ENCODE data around the gene XCR1.
"Not testable (repeated sequence)": the region's sequence is repeated elsewhere in the genome, so short reads cannot be mapped to it uniquely, and the experiment has no call there.

The XCR1 gene

DNA sequence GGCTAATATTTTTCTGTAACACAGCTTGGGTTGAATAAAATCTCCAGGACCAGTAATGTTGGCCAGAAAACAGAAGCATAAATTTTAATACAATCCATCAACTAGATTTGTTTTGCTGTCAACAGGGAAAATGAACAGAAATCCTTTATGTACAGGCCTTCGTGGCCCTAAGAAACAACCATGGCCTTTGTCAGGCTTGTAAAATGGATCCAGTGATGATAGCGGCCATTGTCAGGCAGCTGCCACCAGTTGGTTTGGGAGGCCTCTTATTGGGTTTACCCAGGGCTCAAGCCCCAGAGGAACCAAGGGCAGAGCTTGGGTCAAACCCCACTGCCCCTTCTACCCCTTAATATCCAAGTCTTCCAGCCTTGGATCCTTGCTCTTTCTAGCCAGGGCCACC lies 26.1 kb downstream of the XCR1 start:
- no peak for DNase-seq

GRCh38 chr3:45997942-45998341 lies 29.3 kb downstream of the XCR1 start:
- no peak for DNase-seq

DNA sequence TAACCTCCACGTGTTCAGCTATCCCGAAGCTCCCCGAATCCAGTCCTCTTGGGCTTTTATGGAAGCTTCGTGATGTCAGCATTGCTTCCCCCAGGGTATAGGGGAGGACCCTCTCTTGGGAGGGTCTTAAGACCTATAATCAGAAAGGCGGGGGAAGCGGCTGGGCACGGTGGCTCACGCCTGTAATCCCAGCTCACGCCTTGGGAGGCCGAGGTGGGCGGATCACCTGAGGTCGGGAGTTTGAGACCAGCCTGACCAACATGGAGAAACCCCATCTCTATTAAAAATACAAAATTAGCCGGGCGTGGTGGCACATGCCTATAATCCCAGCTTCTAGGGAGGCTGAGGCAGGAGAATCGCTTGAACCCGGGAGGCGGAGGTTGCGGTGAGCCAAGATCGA lies 29.8 kb downstream of the XCR1 start:
- not testable (repeated sequence) for DNase-seq

DNA sequence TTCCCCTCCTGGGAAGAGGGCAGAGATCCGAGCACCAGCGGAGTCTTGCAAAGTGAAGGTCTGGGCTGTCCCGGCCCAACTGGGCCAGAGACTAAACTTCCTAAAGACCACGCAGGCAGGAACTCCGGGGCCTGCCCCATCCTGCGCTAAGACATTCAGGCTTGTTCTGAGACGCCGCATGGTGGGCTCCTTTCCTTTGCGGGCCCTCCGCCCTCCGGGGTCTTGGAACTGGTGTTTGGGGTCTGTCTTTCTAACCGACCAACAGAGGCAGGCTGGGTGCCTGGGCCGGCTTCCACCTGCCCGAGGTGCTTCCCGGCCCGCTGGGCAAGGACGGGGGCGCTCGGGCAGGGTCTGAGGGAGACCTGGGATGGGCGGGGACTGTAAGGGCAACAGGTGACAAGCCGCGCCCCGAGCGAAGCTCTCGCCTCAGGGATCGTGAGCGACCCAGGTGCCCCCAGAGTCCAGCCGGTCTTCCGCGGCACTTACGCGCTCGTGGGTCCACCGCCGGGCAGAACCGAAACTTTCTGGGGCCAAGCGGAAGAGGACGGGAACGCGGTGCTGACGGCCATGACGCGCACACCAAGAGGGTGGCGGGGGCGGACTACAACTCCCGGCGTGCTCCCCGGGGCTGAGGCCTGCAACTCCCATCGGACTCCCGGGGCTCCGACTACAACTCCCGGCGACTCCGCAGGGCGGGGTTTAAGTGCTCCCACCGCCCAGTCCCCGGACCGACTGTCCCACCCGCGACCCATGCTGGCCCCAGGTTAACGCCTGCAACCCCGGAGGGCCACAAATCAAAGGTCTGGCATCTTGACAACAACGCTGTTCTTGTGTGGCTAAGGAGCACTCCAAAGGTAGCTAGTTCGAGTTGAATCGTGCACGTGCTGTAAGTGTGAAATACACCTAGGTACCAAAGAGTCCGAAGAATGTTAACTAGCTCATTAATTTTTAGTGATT lies 31.8 kb downstream of the XCR1 start, which contains the start of gene FYCO1:
Gene FYCO1 (minus strand): TSS at position 589 of the 957 bp plus-strand sequence. CDS start 10,914 bp downstream, outside the sequence.
- DNase-seq, result peak; percentile 96

- no peak for DNase-seq
Measured at GRCh38 chr3:45994419-45995235, 32.7 kb downstream of the XCR1 start.

DNA sequence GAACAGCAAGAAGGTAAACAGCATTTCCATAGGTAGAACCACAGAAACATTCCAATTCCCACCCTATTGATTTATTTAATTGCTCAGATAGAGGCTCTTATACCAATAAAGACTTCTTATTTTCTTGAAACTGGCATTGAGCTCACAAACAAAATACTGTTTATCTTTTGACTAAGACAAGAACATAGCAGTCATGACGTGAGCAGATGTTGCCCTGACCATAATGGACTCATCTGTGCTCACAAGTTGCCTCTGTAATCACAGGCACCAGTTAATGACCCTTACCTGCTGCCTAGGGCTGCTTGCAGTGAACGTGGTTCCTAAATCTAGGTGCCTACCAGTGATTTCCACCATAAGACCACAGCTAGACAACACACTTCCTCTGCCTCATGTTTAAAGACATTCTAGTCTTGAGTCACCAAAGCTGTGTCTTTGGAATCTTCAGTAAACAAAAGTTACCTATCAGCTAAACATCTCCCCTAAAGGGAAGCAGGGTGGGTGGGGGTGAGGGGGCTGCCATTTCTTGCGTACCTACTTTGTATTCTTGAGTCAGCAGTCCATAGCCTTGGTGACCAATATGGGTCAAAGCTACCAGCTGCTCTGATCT lies 33.8 kb downstream of the XCR1 start:
- DNase-seq, result no peak

DNA sequence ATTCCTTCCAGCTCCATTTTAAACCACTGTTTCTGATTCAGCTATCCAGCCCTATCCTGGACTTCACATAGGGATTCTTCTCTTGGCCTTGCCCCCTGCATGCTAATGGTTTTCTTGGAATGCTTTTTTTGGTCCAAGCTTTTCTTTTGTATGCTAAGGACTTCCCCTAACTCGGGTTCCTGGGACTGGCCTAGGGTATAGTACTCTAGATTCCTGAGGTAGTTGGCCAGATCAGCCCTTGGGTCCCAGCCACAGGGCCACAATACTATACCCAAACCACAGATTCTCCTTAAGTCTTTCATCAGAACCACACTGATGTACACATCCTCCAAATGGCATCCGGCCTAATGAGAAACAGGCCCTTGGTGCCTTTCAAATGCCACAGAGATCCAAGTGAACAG lies 34.5 kb downstream of the XCR1 start:
- no peak for DNase-seq

DNA sequence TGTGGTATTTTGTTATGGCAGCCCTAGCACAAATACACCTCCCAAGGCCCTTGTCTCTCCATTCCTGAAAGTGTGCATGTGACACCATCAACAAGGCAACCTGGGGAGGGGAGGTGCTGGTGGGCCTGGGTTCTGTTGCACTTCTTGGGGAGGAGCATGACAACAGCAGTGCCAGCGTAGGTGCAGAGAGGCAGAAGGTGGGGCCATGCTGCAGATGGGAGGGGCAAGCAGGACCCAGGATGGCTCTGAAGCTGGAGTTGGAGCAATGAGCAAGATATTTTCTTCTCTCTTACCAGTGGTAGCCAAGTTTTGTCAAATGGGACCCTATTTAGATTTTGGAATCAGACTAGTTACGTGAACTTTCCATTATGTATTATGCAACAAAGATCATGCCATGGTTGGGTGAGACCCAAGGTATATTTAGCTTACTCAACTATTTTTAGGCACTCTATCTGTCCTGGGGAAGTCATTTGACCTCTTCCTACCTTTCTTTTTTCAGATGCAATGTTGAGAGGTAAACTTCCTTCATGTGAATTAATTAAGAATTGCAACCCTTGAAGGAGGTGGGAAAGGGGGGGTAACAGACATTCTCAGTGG lies 35.1 kb downstream of the XCR1 start:
- DNase-seq, result no peak

- no peak for DNase-seq
Measured at GRCh38 chr3:45991341-45991740, 35.9 kb downstream of the XCR1 start.

GRCh38 chr3:45990181-45990580 lies 37.1 kb downstream of the XCR1 start:
- no peak for DNase-seq

DNA sequence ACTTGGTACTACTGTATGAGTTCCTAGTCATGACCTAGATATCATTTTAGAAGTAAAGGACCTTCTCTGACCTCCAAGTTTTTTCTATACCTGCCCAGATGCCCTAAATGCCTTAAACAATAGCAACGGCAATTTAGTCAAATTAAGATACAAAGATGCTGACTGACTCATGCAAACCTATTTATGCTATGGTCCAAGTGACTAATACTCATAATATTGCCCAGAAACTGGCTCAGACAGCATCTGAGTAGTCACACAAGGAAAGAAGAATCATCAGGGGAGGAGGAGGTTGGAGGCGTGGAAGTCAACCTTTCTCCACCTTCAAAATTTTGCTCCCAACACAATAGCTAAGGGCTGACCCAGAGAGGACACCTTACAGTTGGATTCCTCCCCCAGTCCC lies 38.5 kb downstream of the XCR1 start:
- peak; percentile 40 for DNase-seq

DNA sequence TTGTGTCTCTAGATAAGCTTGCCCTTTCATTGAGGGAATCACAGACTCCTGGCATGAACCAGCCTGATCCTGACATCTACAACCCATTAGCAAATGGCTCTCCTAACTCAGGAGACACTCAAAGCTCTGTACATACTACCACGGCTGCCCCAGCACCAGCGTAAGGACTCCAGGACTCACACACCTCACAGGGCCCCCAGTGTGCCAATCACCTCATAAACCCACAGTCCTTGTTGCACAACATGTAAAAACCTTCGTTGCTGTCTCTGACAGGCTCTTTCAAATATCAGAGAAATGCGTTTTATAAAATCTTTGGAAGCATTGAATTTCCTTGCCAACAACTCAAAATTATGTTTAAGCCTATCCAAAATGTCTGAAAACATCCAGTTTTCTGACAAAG lies 38.9 kb downstream of the XCR1 start:
- DNase-seq, result no peak

DNA sequence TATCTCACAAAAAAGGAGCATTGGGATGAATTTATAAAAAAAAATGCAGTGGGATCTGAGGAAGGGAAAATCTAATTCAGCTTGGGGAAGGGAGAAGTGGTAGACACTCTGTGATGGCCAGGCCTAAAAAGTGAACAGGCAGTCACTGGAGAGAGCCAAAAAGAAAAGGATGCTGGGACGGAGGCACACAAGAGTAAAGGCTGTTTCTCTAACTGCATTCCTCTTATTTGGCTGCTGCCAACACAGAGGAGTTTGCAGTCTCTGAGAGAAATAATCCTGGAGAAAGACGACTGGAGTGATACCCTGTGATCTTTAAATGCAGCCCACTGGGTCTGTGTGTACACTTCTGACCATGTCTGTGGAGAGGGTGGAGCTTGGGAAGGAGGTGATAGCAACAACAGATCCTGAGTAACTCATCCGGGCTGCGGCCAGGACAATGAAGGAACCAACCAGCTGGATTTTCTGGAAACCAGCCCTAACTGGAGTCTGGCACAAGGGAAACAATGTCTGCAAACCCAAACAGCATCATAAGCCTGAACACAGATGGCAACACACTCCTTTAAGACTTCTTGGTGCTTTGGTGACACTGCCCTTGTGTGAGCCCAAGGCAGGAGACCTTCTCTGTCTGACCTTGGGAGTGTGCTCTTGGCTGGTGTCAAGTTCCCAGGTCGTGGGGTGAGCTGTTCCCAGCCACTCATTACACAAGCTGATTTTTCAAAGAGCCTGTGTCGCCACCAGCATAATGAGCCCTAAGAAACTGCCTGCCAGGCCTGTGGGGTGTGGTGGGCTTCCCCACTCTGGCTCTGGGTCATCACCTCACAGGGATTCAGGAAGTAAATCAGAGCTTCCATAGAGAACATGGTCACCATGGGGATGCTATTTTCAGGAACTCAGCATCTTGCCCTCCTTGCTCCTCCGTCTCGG lies 39.7 kb downstream of the XCR1 start:
- DNase-seq, result peak; percentile 45

GRCh38 chr3:45986303-45986982 lies 40.8 kb downstream of the XCR1 start:
- no peak for DNase-seq

DNA sequence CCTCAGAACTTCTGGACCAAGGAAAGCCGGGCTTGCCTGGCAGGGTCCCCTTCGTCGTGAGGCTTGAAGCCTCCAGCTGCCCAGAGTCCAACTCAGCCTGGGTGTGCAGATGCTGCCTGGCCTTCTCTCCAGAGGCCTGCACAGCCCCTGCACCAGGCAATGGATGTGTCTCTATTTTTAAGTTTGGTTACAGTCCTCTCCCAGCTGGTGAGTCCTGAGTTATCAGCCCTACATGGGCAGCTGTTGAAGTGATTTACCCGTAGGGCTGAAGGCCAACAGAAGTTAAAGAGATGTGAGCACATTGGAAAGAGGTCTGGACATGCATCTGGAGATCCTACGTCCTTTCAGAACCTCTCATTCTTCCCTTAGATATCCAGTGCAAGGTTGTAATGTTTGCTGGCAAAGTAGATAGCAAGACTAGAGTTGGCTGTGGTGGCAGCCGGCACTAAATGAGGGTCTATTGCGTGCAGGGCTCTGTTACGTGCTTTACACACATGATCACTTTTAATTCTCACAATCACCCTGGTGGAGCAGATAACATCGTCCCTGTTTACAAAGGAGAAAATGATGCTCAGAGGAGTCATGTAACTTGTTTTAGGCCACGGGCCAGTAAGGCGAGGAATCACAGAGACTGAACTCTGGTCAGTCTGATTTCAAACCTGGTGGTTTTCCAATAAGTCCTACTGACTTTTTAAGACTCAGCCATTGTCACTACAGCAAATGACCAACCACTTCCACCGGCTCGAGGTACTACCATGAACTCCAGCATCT lies 41.6 kb downstream of the XCR1 start:
- no peak for DNase-seq

- DNase-seq, result no peak
Measured at GRCh38 chr3:45984331-45985312, 42.7 kb downstream of the XCR1 start.

GRCh38 chr3:45983770-45984169 lies 43.5 kb downstream of the XCR1 start:
- DNase-seq, result no peak

DNA sequence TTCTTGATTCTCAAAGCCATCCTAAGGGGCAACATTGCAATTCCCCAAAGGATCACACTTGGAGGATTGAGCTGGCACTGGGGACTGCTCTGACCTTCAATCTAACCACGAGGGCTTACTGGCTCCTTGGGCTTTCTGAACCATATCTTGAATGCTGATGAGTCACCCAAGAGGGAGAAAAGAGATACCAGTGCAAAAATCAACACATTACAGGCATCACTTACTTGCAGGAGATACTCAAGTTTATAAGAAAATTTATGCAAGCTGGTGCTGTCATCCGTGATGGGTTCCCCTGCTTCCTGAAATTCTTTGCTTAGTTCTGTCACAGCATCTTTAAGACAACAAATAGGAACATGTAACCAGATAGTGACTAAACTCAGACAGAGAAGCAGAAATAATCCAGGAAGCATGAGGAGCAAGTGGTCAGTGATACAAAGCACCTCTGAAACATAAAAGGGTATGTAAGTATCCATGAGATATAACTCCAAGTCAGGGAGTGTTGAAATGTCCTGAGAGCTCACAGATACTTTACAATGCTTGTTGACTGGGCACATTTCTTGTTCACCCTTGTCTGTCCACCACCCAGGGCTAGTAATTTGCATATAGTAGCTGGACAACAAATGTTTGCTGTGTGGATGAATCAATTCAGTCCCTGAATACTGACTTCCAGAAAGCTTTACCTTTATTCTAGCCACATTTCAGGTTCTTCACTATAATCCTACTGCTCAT lies 45.8 kb downstream of the XCR1 start:
- DNase-seq, result peak; percentile 48
